Activated naive CD8-positive, alpha-beta T cell treated with anti-CD3 and anti-CD28 coated beads, Interleukin-2, amount 50 U/mL, for 16 hours (primary cell): ENCODE measurements around the gene ICOSLG.
"Not testable (repeated sequence)": the region's sequence is repeated elsewhere in the genome, so short reads cannot be mapped to it uniquely, and the experiment has no call there.

ENCODE experiments used
- DNase-seq: peaks from one replicate; pipeline ENCODE4 v3.0.0-alpha.2; 2020; ENCODE audit warnings: low read depth, low spot score

Gene ICOSLG

GRCh38 chr21:44265734-44266270 lies 25.1 kb upstream of the ICOSLG start:
- no peak for DNase-seq

- no peak for DNase-seq
Observed at GRCh38 chr21:44263768-44264167, 23.0 kb upstream of the ICOSLG start.

- no peak for DNase-seq
Observed at GRCh38 chr21:44263221-44263760, 22.5 kb upstream of the ICOSLG start.

- no peak for DNase-seq
Observed at GRCh38 chr21:44262338-44263056, 21.8 kb upstream of the ICOSLG start.

GRCh38 chr21:44261675-44262295 lies 21.0 kb upstream of the ICOSLG start, which contains the start of gene DNMT3L:
Gene DNMT3L, minus strand, starts transcription at chr21:44261897. Its CDS starts 638 bp downstream, at chr21:44261259.
- no peak for DNase-seq

- DNase-seq: no peak
Observed at GRCh38 chr21:44260791-44261631, 20.3 kb upstream of the ICOSLG start.

GRCh38 chr21:44260066-44260465 lies 19.3 kb upstream of the ICOSLG start:
- no peak for DNase-seq

- DNase-seq: no peak
Observed at GRCh38 chr21:44259082-44259705, 18.5 kb upstream of the ICOSLG start.

GRCh38 chr21:44258056-44258725 lies 17.4 kb upstream of the ICOSLG start:
- DNase-seq: no peak

GRCh38 chr21:44255511-44255981 lies 14.8 kb upstream of the ICOSLG start:
- DNase-seq: no peak

- no peak for DNase-seq
Observed at GRCh38 chr21:44253832-44254710, 13.3 kb upstream of the ICOSLG start.

GRCh38 chr21:44249204-44250037 lies 8.7 kb upstream of the ICOSLG start:
- not testable (repeated sequence) for DNase-seq

GRCh38 chr21:44247904-44248303 lies 7.2 kb upstream of the ICOSLG start:
- not testable (repeated sequence) for DNase-seq

- not testable (repeated sequence) for DNase-seq
Observed at GRCh38 chr21:44243980-44244379, 3.2 kb upstream of the ICOSLG start.

GRCh38 chr21:44241281-44241680 lies 538 bp upstream of the ICOSLG start:
- DNase-seq: not testable (repeated sequence)

- not testable (repeated sequence) for DNase-seq
Observed at GRCh38 chr21:44240353-44240752, 390 bp downstream of the ICOSLG start.

- DNase-seq: not testable (repeated sequence)
Observed at GRCh38 chr21:44229561-44229960, 11.2 kb downstream of the ICOSLG start.

GRCh38 chr21:44228109-44228508 lies 12.6 kb downstream of the ICOSLG start:
- DNase-seq: not testable (repeated sequence)

- DNase-seq: not testable (repeated sequence)
Observed at GRCh38 chr21:44227614-44228013, 13.1 kb downstream of the ICOSLG start.
